HFFc6 (cell line): ENCODE results near the gene SLC2A10. TPM values are rescaled to one million over a fixed set of nuclear protein-coding genes. Genes with fewer than 3 reads are reported as not detected.

ENCODE experiments used
- DNase-seq: peaks from one replicate; pipeline ENCODE4 v3.0.0-alpha.2; 2018
- H3K27ac Mint-ChIP-seq: 2 replicates; pipeline ENCODE4 v1.8.0; 2020; ENCODE audit warnings: mild to moderate bottlenecking, mixed read lengths
- H3K27me3 Mint-ChIP-seq: 2 replicates; pipeline ENCODE4 v1.8.0; 2021; ENCODE audit warnings: mild to moderate bottlenecking, moderate library complexity, mixed read lengths; ENCODE audit not compliant: insufficient read depth
- H3K36me3 Mint-ChIP-seq: 2 replicates; pipeline ENCODE4 v1.8.0; 2021; ENCODE audit warnings: low read depth, mixed read lengths
- H3K4me1 Mint-ChIP-seq: 2 replicates; pipeline ENCODE4 v1.8.0; 2020; ENCODE audit warnings: low read depth, mixed read lengths
- H3K4me3 Mint-ChIP-seq: 2 replicates; pipeline ENCODE4 v1.8.0; 2020; ENCODE audit warnings: mild to moderate bottlenecking, moderate library complexity, mixed read lengths
- H3K9me3 Mint-ChIP-seq: 2 replicates; pipeline ENCODE4 v1.8.0; 2020; ENCODE audit warnings: mild to moderate bottlenecking, mixed read lengths
- total RNA-seq, 6 experiments: library from RNA; stranded (reverse); fragmentation: NEBNext Ultra II Directional; extraction: Animal tissue kit (Norgen Biotek cat#: 25700); gene quantifications; 2 replicates in 1 of 6; 3 replicates in 5 of 6; pipeline ENCODE4 v1.2.3, GENCODE V29; 2021
- TF ChIP-seq, protein P1 (sequence below): fragments of 200-600 bp; sonication (generic); IDR thresholded peaks from 2 replicates; pipeline ENCODE4 v1.5.0; 2021; ENCODE audit warnings: antibody characterized with exemption, mild to moderate bottlenecking

Gene SLC2A10
- total RNA-seq, 6 experiments from 2014 or later, result 27.0 to 36.4 (median 30.5) TPM

- no peak overlapping the region for H3K27ac Mint-ChIP-seq
- no peak overlapping the region for H3K4me3 Mint-ChIP-seq
- TF ChIP-seq, protein P1, sequence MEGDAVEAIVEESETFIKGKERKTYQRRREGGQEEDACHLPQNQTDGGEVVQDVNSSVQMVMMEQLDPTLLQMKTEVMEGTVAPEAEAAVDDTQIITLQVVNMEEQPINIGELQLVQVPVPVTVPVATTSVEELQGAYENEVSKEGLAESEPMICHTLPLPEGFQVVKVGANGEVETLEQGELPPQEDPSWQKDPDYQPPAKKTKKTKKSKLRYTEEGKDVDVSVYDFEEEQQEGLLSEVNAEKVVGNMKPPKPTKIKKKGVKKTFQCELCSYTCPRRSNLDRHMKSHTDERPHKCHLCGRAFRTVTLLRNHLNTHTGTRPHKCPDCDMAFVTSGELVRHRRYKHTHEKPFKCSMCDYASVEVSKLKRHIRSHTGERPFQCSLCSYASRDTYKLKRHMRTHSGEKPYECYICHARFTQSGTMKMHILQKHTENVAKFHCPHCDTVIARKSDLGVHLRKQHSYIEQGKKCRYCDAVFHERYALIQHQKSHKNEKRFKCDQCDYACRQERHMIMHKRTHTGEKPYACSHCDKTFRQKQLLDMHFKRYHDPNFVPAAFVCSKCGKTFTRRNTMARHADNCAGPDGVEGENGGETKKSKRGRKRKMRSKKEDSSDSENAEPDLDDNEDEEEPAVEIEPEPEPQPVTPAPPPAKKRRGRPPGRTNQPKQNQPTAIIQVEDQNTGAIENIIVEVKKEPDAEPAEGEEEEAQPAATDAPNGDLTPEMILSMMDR, result no peak
- DNase-seq, result no peak
- peaks cover 10% of the 10 kb centered on the region for H3K4me1 Mint-ChIP-seq
- no peaks in the 10 kb centered on the region; the same call in 1 of the 2 replicates for H3K9me3 Mint-ChIP-seq
- H3K27me3 Mint-ChIP-seq, result peaks cover 29% of the 10 kb centered on the region
- no peaks in the 10 kb centered on the region for H3K36me3 Mint-ChIP-seq
Observed at GRCh38 chr20:46771195-46771588, 61.7 kb downstream of the SLC2A10 start.

DNA sequence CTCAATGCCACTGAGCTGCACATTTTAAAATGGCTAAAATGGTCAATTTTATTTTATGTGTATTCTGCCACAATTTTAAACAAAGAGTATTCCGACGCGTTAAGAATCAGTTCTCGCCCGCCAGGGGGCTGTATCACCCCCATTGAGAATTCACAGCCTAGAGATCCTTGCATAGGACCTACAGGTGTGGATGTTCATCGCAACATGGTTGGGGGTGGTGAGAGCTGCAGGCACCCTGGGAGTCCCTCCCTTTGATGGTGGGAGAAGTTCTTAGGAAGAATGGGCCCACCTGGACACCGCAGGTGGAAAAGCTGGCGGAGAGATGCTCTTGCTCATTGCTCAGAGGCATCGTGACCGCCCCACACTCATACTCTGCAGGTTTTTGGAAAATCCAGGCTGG, 63.5 kb downstream of the SLC2A10 start:
- H3K9me3 Mint-ChIP-seq, result no peaks in the 10 kb centered on the region; the same call in 1 of the 2 replicates
- TF ChIP-seq, protein P1, result no peak
- H3K4me1 Mint-ChIP-seq, result peaks cover 10% of the 10 kb centered on the region
- DNase-seq, result no peak
- H3K36me3 Mint-ChIP-seq, result no peaks in the 10 kb centered on the region
- no peak overlapping the region for H3K4me3 Mint-ChIP-seq
- no peak overlapping the region for H3K27ac Mint-ChIP-seq
- peaks cover 40% of the 10 kb centered on the region for H3K27me3 Mint-ChIP-seq

GRCh38 chr20:46773680-46774079, 64.2 kb downstream of the SLC2A10 start:
- H3K27me3 Mint-ChIP-seq, result peaks cover 38% of the 10 kb centered on the region
- DNase-seq, result no peak
- H3K4me3 Mint-ChIP-seq, result no peak overlapping the region
- H3K4me1 Mint-ChIP-seq, result peaks cover 10% of the 10 kb centered on the region
- no peak overlapping the region for H3K27ac Mint-ChIP-seq
- TF ChIP-seq, protein P1, result no peak
- no peaks in the 10 kb centered on the region; the same call in 1 of the 2 replicates for H3K9me3 Mint-ChIP-seq
- no peaks in the 10 kb centered on the region for H3K36me3 Mint-ChIP-seq

DNA sequence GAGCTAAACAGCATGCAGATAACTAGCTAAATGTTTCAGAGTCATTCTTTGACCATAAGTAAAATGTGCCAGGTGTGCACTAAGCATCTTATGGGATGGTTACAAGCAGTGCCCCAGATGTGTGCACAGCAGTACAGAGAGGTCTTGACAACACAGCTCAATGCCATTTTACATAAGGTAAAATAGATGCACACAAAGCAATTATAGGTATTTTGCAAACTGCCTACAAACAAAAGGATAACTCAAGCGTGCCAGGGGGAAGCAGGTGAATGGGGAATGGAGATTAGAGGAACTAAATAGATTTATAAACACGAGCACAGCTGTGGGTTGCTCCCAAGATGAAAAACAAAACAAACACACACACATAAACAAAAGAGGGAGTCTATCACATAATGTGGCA, 64.8 kb downstream of the SLC2A10 start:
- no peak for DNase-seq
- no peaks in the 10 kb centered on the region; the same call in 1 of the 2 replicates for H3K9me3 Mint-ChIP-seq
- H3K4me1 Mint-ChIP-seq, result peaks cover 10% of the 10 kb centered on the region
- no peak overlapping the region for H3K4me3 Mint-ChIP-seq
- H3K27ac Mint-ChIP-seq, result no peak overlapping the region
- TF ChIP-seq, protein P1, result no peak
- H3K27me3 Mint-ChIP-seq, result peaks cover 37% of the 10 kb centered on the region
- no peaks in the 10 kb centered on the region for H3K36me3 Mint-ChIP-seq

GRCh38 chr20:46774943-46775560, 65.6 kb downstream of the SLC2A10 start:
- H3K4me3 Mint-ChIP-seq, result no peak overlapping the region
- H3K4me1 Mint-ChIP-seq, result peaks cover 13% of the 10 kb centered on the region
- H3K9me3 Mint-ChIP-seq, result no peaks in the 10 kb centered on the region; the same call in 1 of the 2 replicates
- H3K36me3 Mint-ChIP-seq, result no peaks in the 10 kb centered on the region
- TF ChIP-seq, protein P1, result no peak
- peaks cover 34% of the 10 kb centered on the region for H3K27me3 Mint-ChIP-seq
- no peak for DNase-seq
- H3K27ac Mint-ChIP-seq, result no peak overlapping the region
